Measurements from ENCODE around the gene LPCAT2.

The LPCAT2 gene

DNA sequence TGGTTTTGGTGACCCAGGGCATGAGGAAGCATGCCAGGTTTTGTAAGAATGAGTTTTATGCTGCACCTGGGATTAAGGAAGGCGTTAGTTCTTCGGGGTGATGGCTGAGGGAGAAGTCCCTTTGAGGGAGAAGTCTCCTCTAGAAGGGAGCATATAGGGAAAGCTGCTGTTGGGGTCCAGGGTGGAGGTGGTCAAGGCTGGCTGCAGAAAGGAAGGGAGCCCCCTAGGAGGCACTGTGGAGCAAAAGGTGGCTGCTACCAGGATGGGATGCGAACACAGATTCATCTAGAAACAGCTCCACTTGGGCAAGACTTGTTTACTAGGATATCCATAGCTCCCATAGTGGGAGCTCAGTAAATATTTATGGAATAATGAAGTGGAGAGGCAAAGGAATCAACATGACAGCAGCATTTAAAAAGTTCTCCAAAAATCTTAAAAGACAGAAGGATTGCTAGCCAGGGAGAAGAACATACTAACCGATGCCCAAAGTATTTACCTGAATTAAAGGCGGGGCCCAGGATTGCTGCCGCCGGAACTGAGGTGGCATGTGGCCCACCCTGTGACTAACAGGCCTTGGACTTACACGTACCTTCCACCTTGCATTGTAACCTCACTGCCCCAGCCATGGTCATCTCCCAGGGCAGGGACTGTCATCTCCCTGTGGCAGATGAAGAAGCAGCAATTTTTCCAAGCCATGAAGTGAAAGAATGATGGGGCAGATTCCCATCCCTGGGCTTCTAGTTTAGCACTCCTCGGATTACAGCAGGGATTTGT lies 7.1 kb upstream of the LPCAT2 start:
- CTCF ChIA-PET: interaction anchor here (0.7 to 0.8 kb wide), 2 partner anchors 71 to 1005 kb away, joined by 3 read pairs; no protein-coding TSS in a partner anchor
- POLR2A ChIA-PET (ENCODE audit: low non-redundant PET): interaction anchor here (0.5 kb wide), 1 partner anchor 138 kb away, joined by 3 read pairs; no protein-coding TSS in a partner anchor
- peak overlapping the region; percentile 81 for H3K27ac ChIP-seq
- TF ChIP-seq, protein P1, sequence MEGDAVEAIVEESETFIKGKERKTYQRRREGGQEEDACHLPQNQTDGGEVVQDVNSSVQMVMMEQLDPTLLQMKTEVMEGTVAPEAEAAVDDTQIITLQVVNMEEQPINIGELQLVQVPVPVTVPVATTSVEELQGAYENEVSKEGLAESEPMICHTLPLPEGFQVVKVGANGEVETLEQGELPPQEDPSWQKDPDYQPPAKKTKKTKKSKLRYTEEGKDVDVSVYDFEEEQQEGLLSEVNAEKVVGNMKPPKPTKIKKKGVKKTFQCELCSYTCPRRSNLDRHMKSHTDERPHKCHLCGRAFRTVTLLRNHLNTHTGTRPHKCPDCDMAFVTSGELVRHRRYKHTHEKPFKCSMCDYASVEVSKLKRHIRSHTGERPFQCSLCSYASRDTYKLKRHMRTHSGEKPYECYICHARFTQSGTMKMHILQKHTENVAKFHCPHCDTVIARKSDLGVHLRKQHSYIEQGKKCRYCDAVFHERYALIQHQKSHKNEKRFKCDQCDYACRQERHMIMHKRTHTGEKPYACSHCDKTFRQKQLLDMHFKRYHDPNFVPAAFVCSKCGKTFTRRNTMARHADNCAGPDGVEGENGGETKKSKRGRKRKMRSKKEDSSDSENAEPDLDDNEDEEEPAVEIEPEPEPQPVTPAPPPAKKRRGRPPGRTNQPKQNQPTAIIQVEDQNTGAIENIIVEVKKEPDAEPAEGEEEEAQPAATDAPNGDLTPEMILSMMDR (conservative IDR thresholded peaks at IDR 0.05; ENCODE audit: low read depth): no peak
- peak; percentile 30 for DNase-seq (ENCODE audit: low spot score)

DNA sequence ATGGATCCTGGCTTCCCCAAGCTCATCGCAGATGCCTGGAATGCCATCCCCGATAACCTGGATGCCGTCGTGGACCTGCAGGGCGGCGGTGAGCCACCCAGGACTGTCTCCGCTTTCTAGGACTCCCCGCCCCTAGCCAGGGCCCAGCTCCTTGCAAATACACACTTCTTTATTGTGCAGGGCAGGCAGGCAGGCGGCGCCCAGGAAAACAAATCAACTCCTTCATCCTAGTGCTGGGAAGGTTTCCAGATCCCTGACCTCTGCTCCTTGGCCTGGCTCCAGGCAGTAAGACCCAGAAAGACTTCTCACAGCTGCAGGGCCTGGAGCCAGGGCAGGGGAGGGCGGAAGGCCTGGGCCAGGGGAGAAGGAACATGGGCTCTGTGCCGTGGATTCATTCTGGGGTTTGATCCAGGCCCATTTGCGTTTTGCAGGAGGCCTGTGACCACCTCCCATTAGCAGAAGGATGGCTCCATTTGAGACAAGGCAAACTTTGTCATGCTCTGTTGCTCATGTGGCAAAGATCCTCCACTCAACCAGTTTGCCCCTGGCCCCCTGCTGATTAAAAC lies 6.0 kb upstream of the LPCAT2 start:
- CTCF ChIA-PET: interaction anchor here (0.6 to 1.3 kb wide), 4 partner anchors 15 to 1585 kb away, joined by 3 to 7 read pairs (median 4); no protein-coding TSS in a partner anchor
- peak overlapping the region; percentile 81 for H3K27ac ChIP-seq
- TF ChIP-seq, protein P1 (conservative IDR thresholded peaks at IDR 0.05; ENCODE audit: low read depth): no peak
- POLR2A ChIA-PET (ENCODE audit: low non-redundant PET): no interaction called here
- peak; percentile 34 for DNase-seq (ENCODE audit: low spot score)

DNA sequence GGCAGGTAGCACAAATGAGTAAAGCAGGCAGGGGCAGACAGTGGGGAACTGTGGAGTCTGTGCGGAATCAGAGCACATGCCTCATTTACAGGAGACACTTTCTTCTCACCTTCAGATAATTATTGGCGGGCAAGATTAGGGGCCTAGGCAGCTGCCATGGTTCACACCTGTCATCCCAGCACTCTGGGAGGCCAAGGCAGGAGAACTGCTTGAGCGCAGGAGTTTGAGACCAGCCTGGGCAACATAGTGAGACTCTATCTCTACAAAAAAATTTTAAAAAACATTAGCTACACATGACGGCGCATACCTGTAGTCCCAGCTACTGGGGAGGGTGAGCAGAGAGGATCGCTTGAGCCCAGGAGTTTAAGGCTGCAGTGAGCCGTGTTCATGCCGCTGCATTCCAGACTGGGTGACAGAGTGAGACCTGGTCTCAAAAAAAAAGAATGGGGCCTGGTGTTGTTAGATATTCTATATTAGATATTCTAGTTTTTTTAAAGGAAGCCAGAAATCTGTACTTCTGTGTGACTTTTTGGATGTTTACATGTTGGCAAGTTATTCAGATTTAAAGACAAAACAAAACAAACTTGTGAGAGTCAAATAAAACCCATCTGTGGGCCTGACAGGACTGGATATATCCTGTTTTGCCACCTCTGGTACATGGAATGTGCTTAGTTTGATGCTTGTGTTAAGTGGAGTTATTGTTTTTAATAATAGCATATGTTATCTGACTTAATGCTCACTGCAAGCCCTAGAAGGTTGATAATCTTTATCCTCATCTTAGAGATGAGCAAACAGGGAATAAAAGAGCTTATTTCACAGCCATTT lies 4.9 kb upstream of the LPCAT2 start:
- TF ChIP-seq, protein P1 (conservative IDR thresholded peaks at IDR 0.05; ENCODE audit: low read depth): no peak
- ChIA-PET POLR2A (ENCODE audit: low non-redundant PET) (no interaction called here), CTCF (interaction anchor here (0.6 to 1.5 kb wide), 2 partner anchors 16 to 39 kb away, joined by 4 read pairs; no protein-coding TSS in a partner anchor)
- peak overlapping the region; percentile 43 for H3K27ac ChIP-seq
- DNase-seq (ENCODE audit: low spot score): no peak

DNA sequence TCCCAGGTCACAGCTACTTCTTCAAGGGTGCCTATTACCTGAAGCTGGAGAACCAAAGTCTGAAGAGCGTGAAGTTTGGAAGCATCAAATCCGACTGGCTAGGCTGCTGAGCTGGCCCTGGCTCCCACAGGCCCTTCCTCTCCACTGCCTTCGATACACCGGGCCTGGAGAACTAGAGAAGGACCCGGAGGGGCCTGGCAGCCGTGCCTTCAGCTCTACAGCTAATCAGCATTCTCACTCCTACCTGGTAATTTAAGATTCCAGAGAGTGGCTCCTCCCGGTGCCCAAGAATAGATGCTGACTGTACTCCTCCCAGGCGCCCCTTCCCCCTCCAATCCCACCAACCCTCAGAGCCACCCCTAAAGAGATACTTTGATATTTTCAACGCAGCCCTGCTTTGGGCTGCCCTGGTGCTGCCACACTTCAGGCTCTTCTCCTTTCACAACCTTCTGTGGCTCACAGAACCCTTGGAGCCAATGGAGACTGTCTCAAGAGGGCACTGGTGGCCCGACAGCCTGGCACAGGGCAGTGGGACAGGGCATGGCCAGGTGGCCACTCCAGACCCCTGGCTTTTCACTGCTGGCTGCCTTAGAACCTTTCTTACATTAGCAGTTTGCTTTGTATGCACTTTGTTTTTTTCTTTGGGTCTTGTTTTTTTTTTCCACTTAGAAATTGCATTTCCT lies 3.4 kb upstream of the LPCAT2 start:
- TF ChIP-seq, protein P1 (conservative IDR thresholded peaks at IDR 0.05; ENCODE audit: low read depth): no peak
- ChIA-PET POLR2A (ENCODE audit: low non-redundant PET) (no interaction called here), CTCF (interaction anchor here (0.7 to 1.5 kb wide), 3 partner anchors 29 to 1096 kb away, joined by 3 to 5 read pairs (median 4); no protein-coding TSS in a partner anchor)
- no peak overlapping the region for H3K27ac ChIP-seq
- DNase-seq (ENCODE audit: low spot score): no peak

DNA sequence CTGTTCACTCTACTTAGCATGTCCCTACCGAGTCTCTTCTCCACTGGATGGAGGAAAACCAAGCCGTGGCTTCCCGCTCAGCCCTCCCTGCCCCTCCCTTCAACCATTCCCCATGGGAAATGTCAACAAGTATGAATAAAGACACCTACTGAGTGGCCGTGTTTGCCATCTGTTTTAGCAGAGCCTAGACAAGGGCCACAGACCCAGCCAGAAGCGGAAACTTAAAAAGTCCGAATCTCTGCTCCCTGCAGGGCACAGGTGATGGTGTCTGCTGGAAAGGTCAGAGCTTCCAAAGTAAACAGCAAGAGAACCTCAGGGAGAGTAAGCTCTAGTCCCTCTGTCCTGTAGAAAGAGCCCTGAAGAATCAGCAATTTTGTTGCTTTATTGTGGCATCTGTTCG lies 2.8 kb upstream of the LPCAT2 start:
- no peak overlapping the region for H3K27ac ChIP-seq
- DNase-seq (ENCODE audit: low spot score): no peak
- POLR2A ChIA-PET (ENCODE audit: low non-redundant PET): no interaction called here
- TF ChIP-seq, protein P1 (conservative IDR thresholded peaks at IDR 0.05; ENCODE audit: low read depth): no peak
- CTCF ChIA-PET: no interaction called here

DNA sequence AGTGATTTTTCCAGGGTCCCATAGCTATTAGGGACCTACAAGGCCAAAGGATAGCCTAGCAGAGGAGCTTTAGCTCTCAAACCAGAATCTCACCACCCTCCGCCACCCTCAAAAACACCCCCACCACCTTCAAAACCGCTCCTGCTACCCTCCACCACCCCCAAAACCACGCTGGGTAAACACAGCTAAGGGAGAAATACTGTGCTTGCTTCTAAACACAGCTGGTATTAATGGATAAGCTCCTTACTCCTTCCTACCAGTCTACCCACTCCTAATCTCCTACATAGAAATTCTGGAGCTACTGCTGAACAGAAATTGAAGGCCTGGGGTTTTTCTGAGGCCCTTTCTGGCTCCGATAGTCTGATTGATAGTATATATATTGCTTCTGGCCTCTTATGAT lies 2.2 kb upstream of the LPCAT2 start:
- POLR2A ChIA-PET (ENCODE audit: low non-redundant PET): no interaction called here
- TF ChIP-seq, protein P1 (conservative IDR thresholded peaks at IDR 0.05; ENCODE audit: low read depth): no peak
- CTCF ChIA-PET: no interaction called here
- no peak overlapping the region for H3K27ac ChIP-seq
- no peak for DNase-seq (ENCODE audit: low spot score)
